Measurements from ENCODE around the gene HSF5.

Gene HSF5

DNA sequence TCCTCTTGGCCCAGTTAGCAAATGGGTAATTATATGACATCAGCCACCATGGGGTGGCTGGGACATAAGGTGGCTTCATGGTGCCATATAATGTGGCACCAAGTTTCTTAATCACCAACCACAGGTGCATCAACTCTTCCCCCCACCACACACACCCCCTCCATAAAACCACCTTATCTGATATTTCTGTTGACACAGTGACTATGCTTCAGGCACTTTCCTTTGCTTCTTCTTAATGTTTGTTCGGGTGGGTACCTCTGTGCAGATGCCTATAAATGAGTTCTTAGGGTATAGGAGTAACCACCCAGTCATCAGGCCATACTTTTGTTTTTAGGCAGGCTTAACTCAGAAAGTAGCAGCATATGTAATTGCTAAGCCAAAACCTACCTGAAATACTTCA lies 100.4 kb downstream of the HSF5 start:
- ATAC-seq = no peak

DNA sequence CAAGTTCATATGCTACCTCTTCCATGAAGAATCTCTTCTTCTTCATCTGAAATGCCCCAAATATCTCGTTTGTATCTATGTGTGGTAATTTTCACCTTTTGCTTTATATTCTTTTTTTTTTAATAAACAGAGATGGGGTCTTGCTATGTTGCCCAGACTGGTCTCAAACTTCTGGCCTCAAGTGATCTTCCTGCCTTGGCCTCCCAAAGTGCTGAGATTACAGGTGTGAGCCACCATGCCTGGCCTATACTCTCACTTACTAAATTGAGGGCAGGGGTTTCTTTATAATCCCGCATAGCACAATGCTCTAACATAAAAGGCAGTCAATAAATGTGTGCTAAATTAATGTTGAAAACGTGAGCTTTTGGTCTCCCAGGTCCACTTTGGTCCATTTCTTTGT lies 101.5 kb downstream of the HSF5 start:
- no peak for ATAC-seq

More for the DNA sequence above, 100.4 kb downstream of the HSF5 start:
- TF ChIP-seq ZFP3 (CRISPR knock-in tag; IDR thresholded peaks at IDR 0.05) (no peak), BACH2 (CRISPR knock-in tag; IDR thresholded peaks at IDR 0.05; ENCODE audit: borderline replicate concordance) (no peak), PPARA (CRISPR knock-in tag; IDR thresholded peaks at IDR 0.05; ENCODE audit: borderline replicate concordance) (no peak), ZC3H10 (CRISPR knock-in tag; IDR thresholded peaks at IDR 0.05) (no peak), OSR1 (CRISPR knock-in tag; IDR thresholded peaks at IDR 0.05) (no peak), CSDC2 (CRISPR knock-in tag; IDR thresholded peaks at IDR 0.05) (no peak), SNAI2 (CRISPR knock-in tag; IDR thresholded peaks at IDR 0.05) (no peak), TOX (CRISPR knock-in tag; IDR thresholded peaks at IDR 0.05; ENCODE audit: borderline replicate concordance) (no peak), RARB (CRISPR knock-in tag; IDR thresholded peaks at IDR 0.05) (no peak), TCF4 (CRISPR knock-in tag; IDR thresholded peaks at IDR 0.05; ENCODE audit: borderline replicate concordance) (no peak), ISL1 (CRISPR knock-in tag; IDR thresholded peaks at IDR 0.05) (no peak), ZFP30 (CRISPR knock-in tag; IDR thresholded peaks at IDR 0.05) (no peak), ZNF565 (CRISPR knock-in tag; conservative IDR thresholded peaks at IDR 0.05; ENCODE audit: low read depth) (no peak), GLIS3 (CRISPR knock-in tag; IDR thresholded peaks at IDR 0.05) (no peak)
- TF ChIP-seq, protein P1, sequence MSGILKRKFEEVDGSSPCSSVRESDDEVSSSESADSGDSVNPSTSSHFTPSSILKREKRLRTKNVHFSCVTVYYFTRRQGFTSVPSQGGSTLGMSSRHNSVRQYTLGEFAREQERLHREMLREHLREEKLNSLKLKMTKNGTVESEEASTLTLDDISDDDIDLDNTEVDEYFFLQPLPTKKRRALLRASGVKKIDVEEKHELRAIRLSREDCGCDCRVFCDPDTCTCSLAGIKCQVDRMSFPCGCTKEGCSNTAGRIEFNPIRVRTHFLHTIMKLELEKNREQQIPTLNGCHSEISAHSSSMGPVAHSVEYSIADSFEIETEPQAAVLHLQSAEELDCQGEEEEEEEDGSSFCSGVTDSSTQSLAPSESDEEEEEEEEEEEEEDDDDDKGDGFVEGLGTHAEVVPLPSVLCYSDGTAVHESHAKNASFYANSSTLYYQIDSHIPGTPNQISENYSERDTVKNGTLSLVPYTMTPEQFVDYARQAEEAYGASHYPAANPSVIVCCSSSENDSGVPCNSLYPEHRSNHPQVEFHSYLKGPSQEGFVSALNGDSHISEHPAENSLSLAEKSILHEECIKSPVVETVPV (CRISPR knock-in tag; IDR thresholded peaks at IDR 0.05) = no peak
- TF ChIP-seq, protein P2, sequence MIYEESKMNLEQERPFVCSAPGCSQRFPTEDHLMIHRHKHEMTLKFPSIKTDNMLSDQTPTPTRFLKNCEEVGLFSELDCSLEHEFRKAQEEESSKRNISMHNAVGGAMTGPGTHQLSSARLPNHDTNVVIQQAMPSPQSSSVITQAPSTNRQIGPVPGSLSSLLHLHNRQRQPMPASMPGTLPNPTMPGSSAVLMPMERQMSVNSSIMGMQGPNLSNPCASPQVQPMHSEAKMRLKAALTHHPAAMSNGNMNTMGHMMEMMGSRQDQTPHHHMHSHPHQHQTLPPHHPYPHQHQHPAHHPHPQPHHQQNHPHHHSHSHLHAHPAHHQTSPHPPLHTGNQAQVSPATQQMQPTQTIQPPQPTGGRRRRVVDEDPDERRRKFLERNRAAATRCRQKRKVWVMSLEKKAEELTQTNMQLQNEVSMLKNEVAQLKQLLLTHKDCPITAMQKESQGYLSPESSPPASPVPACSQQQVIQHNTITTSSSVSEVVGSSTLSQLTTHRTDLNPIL (CRISPR knock-in tag; IDR thresholded peaks at IDR 0.05; ENCODE audit: low read depth) = no peak
- TF ChIP-seq, protein P3, sequence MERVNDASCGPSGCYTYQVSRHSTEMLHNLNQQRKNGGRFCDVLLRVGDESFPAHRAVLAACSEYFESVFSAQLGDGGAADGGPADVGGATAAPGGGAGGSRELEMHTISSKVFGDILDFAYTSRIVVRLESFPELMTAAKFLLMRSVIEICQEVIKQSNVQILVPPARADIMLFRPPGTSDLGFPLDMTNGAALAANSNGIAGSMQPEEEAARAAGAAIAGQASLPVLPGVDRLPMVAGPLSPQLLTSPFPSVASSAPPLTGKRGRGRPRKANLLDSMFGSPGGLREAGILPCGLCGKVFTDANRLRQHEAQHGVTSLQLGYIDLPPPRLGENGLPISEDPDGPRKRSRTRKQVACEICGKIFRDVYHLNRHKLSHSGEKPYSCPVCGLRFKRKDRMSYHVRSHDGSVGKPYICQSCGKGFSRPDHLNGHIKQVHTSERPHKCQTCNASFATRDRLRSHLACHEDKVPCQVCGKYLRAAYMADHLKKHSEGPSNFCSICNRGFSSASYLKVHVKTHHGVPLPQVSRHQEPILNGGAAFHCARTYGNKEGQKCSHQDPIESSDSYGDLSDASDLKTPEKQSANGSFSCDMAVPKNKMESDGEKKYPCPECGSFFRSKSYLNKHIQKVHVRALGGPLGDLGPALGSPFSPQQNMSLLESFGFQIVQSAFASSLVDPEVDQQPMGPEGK (CRISPR knock-in tag; IDR thresholded peaks at IDR 0.05; ENCODE audit: borderline replicate concordance) = no peak

More for the DNA sequence above, 101.5 kb downstream of the HSF5 start:
- TF ChIP-seq PPARA (CRISPR knock-in tag; IDR thresholded peaks at IDR 0.05; ENCODE audit: borderline replicate concordance) = no peak
- TF ChIP-seq ZFP3 (CRISPR knock-in tag; IDR thresholded peaks at IDR 0.05) = no peak
- no peak for TF ChIP-seq ARNTL (CRISPR knock-in tag; IDR thresholded peaks at IDR 0.05; ENCODE audit: borderline replicate concordance, low read depth)
- no peak for TF ChIP-seq BACH2 (CRISPR knock-in tag; IDR thresholded peaks at IDR 0.05; ENCODE audit: borderline replicate concordance)
- TF ChIP-seq, protein P4, sequence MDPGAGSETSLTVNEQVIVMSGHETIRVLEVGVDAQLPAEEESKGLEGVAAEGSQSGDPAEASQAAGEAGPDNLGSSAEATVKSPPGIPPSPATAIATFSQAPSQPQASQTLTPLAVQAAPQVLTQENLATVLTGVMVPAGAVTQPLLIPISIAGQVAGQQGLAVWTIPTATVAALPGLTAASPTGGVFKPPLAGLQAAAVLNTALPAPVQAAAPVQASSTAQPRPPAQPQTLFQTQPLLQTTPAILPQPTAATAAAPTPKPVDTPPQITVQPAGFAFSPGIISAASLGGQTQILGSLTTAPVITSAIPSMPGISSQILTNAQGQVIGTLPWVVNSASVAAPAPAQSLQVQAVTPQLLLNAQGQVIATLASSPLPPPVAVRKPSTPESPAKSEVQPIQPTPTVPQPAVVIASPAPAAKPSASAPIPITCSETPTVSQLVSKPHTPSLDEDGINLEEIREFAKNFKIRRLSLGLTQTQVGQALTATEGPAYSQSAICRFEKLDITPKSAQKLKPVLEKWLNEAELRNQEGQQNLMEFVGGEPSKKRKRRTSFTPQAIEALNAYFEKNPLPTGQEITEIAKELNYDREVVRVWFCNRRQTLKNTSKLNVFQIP (CRISPR knock-in tag; IDR thresholded peaks at IDR 0.05; ENCODE audit: borderline replicate concordance, low read depth) = no peak
- TF ChIP-seq ZNF8 (CRISPR knock-in tag; IDR thresholded peaks at IDR 0.05) = no peak
- TF ChIP-seq CSDC2 (CRISPR knock-in tag; IDR thresholded peaks at IDR 0.05) = no peak
- TF ChIP-seq, protein P1 (CRISPR knock-in tag; IDR thresholded peaks at IDR 0.05) = no peak
- TF ChIP-seq, protein P5, sequence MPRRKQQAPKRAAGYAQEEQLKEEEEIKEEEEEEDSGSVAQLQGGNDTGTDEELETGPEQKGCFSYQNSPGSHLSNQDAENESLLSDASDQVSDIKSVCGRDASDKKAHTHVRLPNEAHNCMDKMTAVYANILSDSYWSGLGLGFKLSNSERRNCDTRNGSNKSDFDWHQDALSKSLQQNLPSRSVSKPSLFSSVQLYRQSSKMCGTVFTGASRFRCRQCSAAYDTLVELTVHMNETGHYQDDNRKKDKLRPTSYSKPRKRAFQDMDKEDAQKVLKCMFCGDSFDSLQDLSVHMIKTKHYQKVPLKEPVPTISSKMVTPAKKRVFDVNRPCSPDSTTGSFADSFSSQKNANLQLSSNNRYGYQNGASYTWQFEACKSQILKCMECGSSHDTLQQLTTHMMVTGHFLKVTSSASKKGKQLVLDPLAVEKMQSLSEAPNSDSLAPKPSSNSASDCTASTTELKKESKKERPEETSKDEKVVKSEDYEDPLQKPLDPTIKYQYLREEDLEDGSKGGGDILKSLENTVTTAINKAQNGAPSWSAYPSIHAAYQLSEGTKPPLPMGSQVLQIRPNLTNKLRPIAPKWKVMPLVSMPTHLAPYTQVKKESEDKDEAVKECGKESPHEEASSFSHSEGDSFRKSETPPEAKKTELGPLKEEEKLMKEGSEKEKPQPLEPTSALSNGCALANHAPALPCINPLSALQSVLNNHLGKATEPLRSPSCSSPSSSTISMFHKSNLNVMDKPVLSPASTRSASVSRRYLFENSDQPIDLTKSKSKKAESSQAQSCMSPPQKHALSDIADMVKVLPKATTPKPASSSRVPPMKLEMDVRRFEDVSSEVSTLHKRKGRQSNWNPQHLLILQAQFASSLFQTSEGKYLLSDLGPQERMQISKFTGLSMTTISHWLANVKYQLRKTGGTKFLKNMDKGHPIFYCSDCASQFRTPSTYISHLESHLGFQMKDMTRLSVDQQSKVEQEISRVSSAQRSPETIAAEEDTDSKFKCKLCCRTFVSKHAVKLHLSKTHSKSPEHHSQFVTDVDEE (CRISPR knock-in tag; IDR thresholded peaks at IDR 0.05) = no peak
- TF ChIP-seq ZFP30 (CRISPR knock-in tag; IDR thresholded peaks at IDR 0.05) = no peak
- TF ChIP-seq ZNF565 (CRISPR knock-in tag; conservative IDR thresholded peaks at IDR 0.05; ENCODE audit: low read depth) = no peak
- no peak for TF ChIP-seq TCF4 (CRISPR knock-in tag; IDR thresholded peaks at IDR 0.05; ENCODE audit: borderline replicate concordance)
- TF ChIP-seq, protein P2 (CRISPR knock-in tag; IDR thresholded peaks at IDR 0.05; ENCODE audit: low read depth) = no peak
- no peak for TF ChIP-seq ESRRG (CRISPR knock-in tag; IDR thresholded peaks at IDR 0.05)
- TF ChIP-seq ZNF70 (CRISPR knock-in tag; IDR thresholded peaks at IDR 0.05) = no peak
- TF ChIP-seq RARB (CRISPR knock-in tag; IDR thresholded peaks at IDR 0.05) = no peak
- TF ChIP-seq ZC3H10 (CRISPR knock-in tag; IDR thresholded peaks at IDR 0.05) = no peak
- TF ChIP-seq TOX (CRISPR knock-in tag; IDR thresholded peaks at IDR 0.05; ENCODE audit: borderline replicate concordance) = no peak
